Measurements from ENCODE around the gene RSPH9. TPM values are rescaled to one million over a fixed set of nuclear protein-coding genes. Genes with fewer than 3 reads are reported as not detected.

Gene RSPH9
- total RNA-seq, 4 donors from 2014 or later = 0.19 to 0.49 TPM; not detected in 2

GRCh38 chr6:43667245-43668150 is 22.7 kb downstream of the RSPH9 start:
- no peak for TF ChIP-seq CTCF (IDR thresholded peaks at IDR 0.05; ENCODE audit: low read depth)

GRCh38 chr6:43668151-43669028 is 23.6 kb downstream of the RSPH9 start:
- TF ChIP-seq CTCF (IDR thresholded peaks at IDR 0.05; ENCODE audit: low read depth) = no peak

- no peak for TF ChIP-seq CTCF (IDR thresholded peaks at IDR 0.05; ENCODE audit: low read depth)
Observed at GRCh38 chr6:43669050-43669921, 24.4 kb downstream of the RSPH9 start.

GRCh38 chr6:43669922-43670622 is 25.2 kb downstream of the RSPH9 start:
- no peak for TF ChIP-seq CTCF (IDR thresholded peaks at IDR 0.05; ENCODE audit: low read depth)

- no peak for TF ChIP-seq CTCF (IDR thresholded peaks at IDR 0.05; ENCODE audit: low read depth)
Observed at GRCh38 chr6:43670623-43670986, 25.8 kb downstream of the RSPH9 start.

- TF ChIP-seq CTCF (IDR thresholded peaks at IDR 0.05; ENCODE audit: low read depth) = no peak
Observed at GRCh38 chr6:43671011-43671800, 26.4 kb downstream of the RSPH9 start.

Measured in subcutaneous adipose tissue (tissue), 4 donors.